GM21381 (cell line): ENCODE measurements around the gene TXNDC16.

Experiments used
- ATAC-seq: cut with Tn5 transposase; IDR thresholded peaks from one replicate; pipeline ENCODE4 v1.9.1; 2021; ENCODE audit warnings: mild to moderate bottlenecking, moderate library complexity; ENCODE audit not compliant: unreplicated experiment

Gene TXNDC16

DNA sequence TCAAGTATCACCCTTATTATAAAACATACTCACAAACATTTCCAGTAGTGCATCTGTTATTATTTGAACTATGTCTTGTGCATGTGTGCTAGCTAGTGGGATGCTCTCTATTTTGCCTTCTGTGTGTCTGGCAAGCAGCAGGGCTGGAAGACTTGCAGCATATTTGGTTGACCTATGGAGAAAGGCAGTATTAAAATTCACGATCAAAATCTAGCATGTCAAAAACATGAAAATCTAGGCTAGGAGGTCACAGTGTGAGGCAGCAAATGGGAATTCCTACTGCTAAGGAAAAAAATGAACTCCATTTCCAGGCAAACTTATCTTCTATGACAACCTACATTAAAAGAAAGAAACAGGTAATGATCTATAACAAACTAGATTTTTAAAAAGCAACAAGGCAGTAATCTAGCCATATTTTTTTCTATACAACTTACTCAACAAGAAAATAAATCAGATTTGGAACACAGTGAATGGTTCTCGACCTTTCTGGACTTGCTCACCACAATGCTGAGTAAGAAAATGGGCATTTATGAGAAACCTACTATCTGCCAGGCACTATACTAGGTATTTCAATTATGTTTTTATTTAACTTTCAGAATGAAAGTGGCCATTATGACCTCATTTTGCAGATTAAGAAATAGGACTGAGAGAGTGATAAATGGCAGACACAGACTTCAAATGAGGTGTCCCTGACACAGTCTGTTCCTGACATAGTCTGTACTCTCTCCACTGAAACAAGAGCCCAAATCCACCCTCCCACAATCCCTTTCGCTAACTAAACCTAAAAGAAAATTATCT is 96.8 kb downstream of the TXNDC16 start:
- no peak for ATAC-seq

DNA sequence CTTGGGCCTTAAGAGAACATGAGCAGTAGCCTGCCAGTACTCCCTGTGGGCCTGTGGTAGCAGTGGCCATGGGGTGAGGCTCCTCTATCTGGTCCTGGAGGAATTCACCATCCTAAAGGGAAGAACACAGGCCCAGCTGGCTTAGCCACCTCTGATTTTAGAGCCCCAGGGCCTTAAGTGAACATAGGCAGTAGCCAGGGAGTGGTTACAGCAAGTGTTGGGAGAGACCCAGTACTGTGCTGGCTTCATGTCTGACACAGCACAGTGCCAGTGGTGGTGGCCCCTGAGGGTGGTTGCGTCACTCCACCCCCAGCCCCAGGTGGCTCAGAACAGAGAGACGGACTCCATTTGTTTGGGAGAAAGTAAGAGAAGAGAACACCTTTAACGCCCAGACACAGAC is 105.1 kb downstream of the TXNDC16 start:
- ATAC-seq, result no peak

DNA sequence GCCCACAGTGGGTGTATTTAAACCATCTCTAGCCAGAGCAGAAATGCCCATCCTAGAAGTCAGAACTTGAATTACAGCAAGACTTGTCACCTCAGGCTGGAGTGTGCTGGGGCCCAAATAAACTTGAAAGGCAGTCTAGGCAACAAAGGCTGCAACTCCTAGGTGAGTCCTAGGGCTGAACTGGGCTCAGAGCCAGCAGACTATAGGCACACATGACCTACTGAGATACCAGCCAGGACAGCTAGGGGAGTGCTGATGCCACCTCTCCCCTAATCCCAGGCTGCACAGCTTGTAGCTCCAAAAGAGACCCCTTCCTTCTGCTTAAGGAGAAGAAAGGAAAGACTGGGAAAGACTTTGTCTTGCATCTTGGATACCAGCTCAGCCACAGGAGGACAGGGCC is 106.0 kb downstream of the TXNDC16 start:
- ATAC-seq, result no peak

DNA sequence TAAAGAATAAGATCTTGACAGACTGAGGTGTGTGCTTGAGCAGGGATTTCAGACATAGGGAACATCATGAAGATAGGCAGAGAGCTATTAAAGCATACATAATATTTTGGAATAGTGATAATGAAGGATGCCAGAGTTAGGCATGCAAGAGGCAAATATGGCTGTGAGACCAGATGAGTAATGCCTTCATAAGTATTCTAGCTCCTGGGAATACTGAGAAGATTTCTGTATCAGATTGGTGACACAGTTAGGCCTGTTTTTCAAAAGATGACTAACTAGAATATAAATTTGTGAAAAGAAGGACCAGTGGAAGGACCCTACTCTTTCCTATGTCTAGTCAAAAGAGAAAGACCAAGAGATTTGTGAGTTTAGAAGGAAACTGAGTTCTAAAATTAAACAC is 108.8 kb downstream of the TXNDC16 start:
- ATAC-seq, result no peak

DNA sequence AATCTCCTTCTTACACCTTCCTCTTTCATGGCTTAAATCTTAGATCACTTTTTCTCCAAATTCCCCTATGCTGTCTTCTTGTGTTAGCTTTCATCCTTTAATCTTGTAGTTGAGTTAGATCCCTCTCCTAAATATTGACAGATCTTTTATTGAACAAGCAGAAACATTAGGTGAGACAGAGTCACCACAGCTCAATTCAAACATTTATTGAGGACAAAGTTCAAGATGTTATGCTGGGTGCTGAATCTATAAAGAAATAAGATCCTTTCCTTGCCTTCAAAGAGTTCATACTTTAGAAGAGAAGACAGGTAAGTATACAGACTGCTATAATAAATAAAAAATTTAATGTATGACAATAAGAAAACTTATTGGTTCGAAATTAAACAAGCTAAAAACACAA is 109.7 kb downstream of the TXNDC16 start:
- no peak for ATAC-seq

DNA sequence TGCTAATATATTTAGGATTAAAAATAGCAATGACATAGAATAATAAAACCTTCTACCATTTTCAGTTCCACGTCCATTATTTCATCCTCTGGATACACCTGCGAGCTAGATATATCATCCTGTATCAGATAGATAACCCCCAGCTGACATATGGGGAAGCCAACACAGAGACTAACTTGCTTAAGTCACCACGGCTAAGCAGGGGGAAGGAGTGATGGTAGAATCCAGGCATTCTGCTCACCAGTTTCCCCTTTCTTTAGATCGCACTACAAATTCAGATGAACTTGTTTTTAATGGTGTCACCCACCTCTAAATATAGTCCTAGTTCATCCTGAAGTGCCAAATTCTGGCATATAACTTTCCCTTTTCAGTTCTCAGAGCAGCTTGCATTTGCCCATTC is 110.1 kb downstream of the TXNDC16 start:
- no peak for ATAC-seq

DNA sequence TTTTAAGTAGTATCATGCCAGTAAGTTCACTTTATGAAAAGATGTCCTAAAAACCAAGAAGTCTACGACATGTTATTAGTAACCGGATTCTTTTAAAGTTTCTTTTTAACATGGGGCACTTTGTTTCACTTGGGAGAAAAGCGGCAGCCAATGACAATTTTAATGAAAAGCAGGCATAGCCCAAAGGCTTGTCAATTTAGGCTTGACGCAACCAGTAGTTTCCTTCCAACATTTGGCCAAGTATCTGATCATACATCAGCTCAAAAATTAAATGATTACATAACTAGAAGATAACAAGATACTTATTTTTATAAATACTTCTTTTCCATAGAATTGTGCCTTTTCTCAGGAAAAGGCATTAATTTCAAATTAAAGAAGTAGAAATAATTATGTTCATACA is 112.8 kb downstream of the TXNDC16 start:
- no peak for ATAC-seq

DNA sequence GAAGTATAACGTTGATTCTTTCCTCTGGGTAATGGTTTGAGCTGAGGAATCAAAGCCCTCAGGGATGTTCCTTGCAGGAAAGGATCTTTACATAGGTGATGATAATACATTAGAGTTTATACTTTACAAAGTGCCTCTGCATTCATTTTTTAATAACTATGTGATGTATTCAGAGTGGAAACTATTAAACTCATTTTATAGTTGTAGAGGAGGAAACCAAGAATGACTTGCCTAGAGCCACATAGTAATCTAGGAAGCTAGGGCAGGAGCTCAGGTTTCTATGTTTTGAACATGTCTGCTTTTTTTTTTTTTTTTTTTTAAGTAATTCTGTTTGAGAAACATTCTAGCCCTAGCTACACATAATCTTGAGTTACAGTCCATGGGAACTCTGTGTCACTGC is 117.3 kb downstream of the TXNDC16 start:
- no peak for ATAC-seq

DNA sequence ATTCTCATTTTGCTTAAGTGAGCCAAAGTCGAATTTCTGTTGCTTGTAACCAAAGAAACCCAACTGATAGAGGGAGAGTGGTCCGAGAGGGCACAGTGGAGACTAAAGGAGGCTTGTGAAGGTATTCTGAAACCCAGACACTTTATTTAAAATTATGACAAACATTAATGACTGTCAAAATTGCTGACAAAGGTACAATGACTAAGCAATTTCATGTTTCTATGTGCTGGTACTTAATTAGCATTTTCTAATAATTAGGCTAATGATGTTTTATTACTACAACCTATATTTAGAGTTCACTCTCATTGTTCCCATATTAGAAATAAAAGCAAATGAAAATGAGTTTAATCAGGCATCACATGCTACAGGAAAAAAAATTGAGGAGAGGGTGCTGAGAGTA is 121.8 kb downstream of the TXNDC16 start:
- ATAC-seq, result no peak

DNA sequence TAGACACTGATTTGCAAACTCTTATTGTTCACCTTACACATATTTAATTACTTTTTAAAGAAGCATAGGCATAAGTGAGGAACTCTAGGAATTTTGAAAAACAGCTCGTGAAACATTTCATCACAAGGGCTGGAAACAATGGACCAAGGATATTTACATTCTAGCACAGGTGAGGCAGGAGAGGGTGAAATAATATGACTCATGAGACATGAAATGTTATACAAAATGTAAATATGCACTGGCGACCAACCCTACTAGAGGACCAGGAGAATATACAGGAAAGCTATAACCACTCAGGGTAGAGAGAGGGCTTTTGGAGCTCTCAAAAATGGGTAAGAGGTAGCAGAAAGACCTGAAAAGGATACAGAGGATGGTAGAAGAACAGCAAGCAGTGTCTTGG is 122.9 kb downstream of the TXNDC16 start:
- no peak for ATAC-seq

DNA sequence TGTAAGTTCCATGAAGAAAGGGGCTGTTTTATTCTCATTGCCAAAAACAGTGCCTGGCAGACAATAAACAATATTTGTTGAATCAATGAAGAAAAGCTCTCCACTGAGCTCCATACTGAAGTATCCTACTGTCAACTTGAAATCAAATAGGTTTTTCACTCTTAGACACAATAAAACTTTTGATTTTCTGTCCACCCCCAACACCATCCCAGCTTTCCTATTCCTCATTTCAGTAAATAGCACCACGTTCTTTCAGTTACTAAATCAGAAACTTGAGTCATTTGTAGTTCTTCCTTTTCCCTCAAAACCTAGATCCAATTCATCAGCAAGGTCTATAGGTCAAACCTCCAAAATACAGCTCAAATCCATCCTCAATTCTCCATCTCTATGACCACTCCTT is 124.8 kb downstream of the TXNDC16 start:
- no peak for ATAC-seq

DNA sequence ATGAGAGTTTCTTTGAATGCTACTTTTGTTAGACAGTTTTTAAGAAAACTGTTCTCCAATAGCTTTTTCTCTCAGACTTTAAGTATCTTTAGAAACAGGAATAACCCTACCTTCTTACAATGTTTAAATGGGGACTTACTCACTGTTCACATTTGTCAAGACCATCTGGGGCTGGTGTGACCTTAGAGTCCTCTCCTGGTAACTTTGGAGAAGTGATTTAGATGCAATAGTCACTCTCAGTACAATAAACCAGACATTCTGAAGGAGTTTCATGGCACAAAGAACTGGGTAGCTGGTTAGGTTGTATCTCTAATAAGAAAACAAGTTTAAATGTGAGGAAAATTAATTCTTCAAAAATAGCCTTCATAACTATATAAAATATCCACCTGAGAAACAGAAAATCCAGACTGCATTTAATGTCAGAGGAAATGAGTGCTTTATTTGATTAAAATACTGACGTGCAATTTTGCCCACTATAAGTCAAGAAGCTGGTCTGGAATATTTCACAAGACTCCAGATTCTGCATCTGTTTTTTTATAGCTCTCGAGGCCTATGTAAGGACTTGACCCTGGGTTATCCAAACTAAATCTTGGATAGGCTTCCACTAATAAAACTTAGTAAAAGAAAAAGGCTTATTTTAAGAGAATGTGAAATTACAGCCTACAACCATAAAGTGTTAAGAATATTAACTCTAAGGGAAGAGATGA is 129.5 kb downstream of the TXNDC16 start:
- no peak for ATAC-seq

DNA sequence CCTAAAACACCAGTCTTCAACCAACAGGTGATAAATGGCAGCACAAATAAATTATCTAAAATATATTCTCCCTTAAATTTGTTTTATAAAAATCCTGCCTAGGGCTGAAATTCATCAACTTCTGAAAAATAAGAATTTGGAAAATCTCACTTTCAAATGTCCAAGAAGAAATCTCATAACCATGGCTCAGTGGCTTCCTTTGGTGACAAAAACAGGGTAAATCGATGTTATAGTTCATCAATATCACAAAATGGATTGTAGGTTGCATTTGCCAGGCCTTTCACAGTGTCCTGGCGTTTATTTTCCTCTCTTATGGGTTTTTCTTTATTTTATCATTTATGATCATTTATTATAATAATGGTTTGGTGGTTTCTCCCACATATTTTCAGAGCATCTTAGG is 135.2 kb downstream of the TXNDC16 start:
- no peak for ATAC-seq

DNA sequence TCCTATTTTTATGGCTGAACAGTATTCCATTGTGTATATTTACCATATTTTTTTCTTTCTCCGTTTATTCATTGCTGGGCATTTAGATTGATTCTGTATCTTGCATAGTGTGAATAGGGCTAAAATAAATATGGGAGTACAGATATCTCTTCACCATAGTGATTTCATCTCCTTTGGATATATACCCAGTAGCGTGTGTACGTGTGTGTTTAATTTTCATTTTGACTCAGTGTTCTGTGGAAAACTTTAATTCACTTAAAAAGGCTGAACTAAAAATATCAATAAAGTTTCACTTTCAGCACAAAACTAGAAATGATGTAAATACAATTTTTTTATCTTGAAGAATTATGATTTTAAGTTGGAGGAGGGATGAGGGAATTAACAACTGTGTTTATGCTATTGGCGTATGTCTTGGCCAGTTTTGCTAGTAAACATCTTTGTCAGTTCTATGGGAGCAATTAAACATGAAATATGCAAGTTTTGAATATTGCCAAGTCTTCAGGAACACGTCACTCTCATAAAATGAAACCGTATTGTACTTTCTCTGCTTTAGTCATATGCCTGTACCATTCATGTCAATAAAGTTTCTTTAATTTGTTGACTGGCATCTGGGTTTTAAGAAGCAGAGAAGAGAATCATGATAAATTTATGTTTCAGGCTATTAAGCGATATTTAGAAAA is 138.4 kb downstream of the TXNDC16 start:
- ATAC-seq, result no peak

DNA sequence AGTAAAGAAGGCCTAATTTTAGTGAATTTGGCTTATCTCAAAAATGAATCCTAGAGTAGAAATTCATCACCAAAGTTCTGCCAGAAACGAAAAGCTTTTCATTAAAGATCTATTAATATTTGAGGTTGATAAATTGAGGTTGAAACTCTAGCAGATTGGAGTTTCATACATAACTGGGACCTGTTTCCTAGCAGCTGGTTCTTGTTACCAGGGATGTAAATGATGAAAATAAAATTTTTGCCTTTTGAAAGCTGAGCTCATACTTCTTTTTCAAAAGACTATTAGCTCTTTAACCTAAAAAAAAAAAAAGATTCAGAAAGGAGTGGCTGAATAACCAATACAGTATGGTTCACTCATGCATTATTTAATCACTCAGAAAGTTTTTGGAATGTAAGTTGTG is 139.9 kb downstream of the TXNDC16 start:
- no peak for ATAC-seq

DNA sequence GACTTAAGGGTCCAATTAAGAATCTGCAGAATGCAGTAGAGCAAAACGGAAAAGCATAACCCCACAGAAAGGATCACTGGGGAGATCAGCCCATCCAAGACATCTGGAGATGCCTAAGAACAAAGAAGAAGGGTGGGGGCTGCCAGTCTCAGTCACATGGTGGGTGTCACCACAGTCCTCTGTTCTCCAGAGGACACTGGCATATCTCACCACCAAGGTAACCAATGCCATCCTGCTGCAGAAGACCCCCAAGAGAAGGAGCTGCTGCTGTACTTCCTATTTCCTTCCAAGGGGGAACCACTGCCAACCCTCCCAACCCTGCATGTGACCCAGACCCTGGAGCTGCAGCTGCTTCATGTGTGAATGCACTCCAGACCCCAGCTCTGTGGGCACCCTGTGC is 147.0 kb downstream of the TXNDC16 start:
- no peak for ATAC-seq

DNA sequence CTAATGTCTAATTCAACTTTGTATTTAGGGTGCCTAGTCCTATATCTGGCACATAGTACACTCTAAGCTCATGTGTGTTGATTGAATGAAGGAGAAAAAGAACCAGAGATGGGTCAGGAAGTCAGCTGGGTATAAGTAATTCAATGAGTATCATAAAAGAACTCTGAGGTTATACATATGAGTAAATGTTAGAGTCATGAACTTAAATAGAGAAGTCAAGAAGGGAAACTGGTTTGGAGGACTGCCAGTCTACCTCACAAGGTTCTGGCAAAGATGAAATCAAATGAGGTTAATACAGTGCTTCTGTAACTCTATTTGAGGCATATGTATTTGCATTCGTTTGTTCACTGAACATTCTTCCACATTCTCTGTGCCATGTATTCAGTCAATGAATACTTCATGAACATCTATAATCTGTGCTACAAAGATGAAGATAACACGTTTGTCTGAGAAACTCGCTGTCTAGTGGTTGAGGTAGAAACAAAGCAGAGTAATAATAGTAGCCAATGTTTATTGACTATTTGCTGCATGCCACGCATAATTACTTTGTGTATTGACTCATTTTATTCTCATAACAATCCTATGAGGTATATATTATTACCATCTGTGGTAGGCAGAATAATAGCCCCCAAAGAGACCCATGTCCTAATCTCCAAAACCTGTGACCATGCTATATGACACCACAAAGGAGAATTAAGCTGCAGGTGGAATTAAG is 149.3 kb downstream of the TXNDC16 start:
- peak; percentile 81 for ATAC-seq

DNA sequence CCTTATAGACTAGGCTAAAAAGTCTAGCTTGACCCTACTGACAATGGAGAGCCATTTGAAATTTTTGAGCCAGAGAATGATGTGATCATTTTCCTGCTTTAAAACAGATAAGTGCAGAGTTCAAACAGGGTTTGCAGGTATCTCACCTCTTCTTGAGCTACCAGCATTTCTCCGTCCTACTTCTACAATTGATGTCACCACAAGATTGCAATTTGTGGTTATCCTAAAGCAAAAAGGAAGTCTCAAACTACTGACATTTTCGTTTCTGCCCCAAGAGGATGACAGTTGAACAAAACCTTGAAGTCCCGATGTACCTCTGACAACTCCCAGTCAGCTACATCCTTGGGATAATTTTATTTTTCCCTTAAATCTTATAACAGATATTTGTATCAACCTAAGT is 151.5 kb downstream of the TXNDC16 start:
- no peak for ATAC-seq

DNA sequence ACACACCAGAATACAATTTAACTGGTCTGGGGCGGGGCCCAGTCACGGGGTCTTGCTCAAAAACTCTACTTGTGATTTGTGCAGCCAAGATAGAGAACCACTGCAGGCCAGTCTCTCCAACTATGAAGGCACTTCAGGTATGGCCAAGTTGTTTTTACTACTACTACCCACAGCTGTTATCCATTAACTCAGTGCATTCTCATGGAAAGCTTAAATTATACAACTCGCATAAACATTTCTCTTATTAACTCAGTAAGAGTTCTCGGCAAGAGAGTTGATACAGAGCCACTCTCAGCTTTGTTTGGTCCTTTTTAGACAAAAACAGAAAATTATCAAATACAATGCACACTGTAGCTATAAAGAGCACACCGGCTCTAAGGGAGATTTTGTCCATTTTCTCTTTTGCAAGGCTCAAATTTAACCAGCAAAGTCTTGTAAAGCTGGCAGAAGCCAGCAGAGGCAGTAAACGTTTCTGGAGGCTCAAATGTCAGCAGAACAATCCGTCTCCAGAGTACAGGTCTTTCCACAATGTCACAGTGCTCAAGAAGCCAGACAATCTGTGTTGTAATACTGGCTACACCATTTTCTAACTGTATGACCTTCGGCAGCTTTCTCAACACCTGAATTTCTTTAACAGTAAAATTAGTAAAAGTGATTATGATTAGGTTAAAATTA is 152.2 kb downstream of the TXNDC16 start:
- ATAC-seq, result no peak

DNA sequence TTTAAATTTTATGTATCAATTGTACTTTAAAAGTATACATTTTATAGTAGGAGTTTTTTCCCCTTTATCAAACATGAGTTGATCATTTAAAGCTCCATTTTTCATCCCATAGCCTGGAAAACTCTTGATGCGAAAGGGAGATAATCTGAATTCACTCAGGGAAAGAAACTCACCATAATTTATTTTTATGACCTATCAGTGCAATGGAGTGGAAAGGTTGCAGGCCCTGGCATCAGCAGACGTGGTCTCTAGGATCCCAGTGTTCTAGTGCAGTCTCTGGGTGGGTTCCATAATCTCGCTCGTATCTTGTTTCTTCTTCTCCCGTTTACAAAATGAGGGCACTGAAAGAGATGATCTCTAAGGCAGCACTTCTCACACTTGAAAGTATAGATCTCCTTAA is 153.2 kb downstream of the TXNDC16 start:
- no peak for ATAC-seq

DNA sequence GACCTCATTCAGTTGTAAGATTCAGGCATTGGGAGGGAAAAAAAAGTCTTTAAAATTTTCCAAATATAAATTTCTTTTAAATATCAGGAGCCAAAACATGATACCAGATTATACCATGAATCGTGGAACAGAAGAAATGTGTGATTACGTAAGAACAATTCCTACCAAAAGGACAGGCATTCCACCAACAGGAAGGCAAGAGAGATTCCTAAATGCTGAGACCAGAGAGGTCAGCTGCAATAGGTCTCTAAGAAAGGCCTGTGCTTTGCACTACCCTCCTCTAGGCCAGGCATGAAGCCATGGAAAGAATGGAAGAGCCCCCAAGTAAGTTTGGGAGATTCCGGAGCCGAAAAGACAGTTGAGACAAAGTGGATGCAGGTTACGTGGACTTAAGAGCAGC is 154.5 kb downstream of the TXNDC16 start:
- no peak for ATAC-seq
